ENCODE data around the gene SSTR3. TPM values are rescaled to one million over a fixed set of nuclear protein-coding genes. Genes with fewer than 3 reads are reported as not detected.

The SSTR3 gene
- polyA plus RNA-seq, 2 donors, result 0.02 TPM; not detected in 1

DNA sequence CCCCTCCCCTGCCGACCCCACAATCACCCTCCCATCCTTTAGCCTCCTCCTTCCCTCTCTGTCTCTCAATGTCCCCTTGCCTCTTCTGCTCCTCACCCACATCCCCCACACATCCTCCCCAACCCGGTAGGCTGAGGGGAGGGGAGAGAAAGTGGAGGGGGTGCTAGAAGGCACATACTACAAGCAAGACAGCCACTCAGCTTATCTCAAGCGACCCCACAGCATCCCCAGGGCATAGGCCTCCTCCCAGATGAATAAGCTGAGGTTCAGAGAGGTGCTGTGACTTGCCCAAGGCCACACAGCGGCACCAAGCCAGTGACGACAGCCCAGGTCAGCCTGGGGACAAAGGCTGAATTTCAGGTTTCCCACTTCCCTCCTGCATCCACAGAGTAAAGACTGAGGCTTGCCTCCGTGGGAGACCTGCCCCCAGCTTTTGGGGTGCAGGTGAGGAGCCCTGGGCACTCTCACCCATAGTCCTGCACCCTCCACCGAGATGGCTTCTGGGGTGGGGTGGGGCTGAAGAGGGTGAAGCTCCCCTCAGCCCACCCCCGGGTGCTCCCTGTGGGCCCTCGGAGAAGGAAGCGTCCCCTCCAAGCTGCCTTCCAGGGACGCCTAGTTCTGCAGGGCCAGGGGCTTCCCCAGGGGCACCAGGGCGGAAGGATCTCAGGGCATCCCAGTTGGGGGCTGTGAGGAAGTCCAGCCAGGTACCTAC is 31.3 kb upstream of the SSTR3 start:
- Histone ChIP-seq H3K36me3 (ENCODE audit: control insufficient read depth in 2 of 2, insufficient read depth in 2 of 2, low read length in 1 of 2) (peaks cover 0 to 2% of the 10 kb centered on the region in 2 donors), H3K9me3 (ENCODE audit: control insufficient read depth in 2 of 2, insufficient read depth in 1 of 2, low read depth in 1 of 2, low read length in 1 of 2) (no peaks in the 10 kb centered on the region), H3K4me1 (ENCODE audit: control insufficient read depth in 2 of 2, insufficient read depth in 2 of 2, low read length in 1 of 2) (peaks cover 3 to 8% of the 10 kb centered on the region in 2 donors), H3K27me3 (ENCODE audit: control insufficient read depth in 1 of 2, insufficient read depth in 2 of 2, low read length in 2 of 2) (no peaks in the 10 kb centered on the region), H3K27ac (ENCODE audit: low read depth in 2 of 2, low read length in 1 of 2) (peak overlapping the region in 1 of 2 donors; percentile 50), H3K4me3 (ENCODE audit: low read depth in 1 of 2, low read length in 2 of 2) (peak overlapping the region; percentile 36 to 50)
- 27 to 29% methylated on average over 11 to 12 of the region's 12 CpGs for WGBS, 2 donors

DNA sequence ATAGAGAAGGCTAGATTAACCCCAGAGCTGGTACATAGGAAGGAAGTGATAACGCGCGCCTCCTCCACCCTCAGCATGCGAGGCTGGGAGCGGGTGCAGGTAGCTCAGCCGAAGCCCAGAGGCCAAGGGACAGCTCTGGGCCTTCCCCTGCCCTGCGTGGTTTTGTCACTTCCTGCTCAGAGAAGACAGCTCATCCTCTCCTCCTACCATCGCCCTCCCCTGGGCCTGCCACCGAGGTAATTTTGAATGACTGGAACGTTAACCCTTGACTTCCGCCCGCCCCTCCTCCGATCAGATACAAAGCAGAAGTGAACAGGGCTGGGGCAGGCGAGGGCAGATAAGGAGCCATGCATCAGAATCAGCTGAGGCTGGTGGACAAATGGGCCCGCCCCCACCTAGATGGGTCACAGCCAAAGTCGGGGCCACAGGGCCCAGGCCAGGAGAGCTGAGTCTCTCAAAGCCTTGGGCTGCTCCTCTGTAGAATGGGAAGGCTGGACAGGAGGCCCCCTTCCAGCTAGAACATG is 30.2 kb upstream of the SSTR3 start:
- WGBS, 2 donors, result 42 to 44% methylated on average over 16 of the region's 16 CpGs
- Histone ChIP-seq H3K27ac (ENCODE audit: low read depth in 2 of 2, low read length in 1 of 2) (peak overlapping the region in 1 of 2 donors; percentile 34), H3K27me3 (ENCODE audit: control insufficient read depth in 1 of 2, insufficient read depth in 2 of 2, low read length in 2 of 2) (no peaks in the 10 kb centered on the region), H3K4me3 (ENCODE audit: low read depth in 1 of 2, low read length in 2 of 2) (peak overlapping the region in 1 of 2 donors; percentile 36), H3K9me3 (ENCODE audit: control insufficient read depth in 2 of 2, insufficient read depth in 1 of 2, low read depth in 1 of 2, low read length in 1 of 2) (no peaks in the 10 kb centered on the region), H3K4me1 (ENCODE audit: control insufficient read depth in 2 of 2, insufficient read depth in 2 of 2, low read length in 1 of 2) (peaks cover 3 to 8% of the 10 kb centered on the region in 2 donors), H3K36me3 (ENCODE audit: control insufficient read depth in 2 of 2, insufficient read depth in 2 of 2, low read length in 1 of 2) (peaks cover 0 to 2% of the 10 kb centered on the region in 2 donors)

DNA sequence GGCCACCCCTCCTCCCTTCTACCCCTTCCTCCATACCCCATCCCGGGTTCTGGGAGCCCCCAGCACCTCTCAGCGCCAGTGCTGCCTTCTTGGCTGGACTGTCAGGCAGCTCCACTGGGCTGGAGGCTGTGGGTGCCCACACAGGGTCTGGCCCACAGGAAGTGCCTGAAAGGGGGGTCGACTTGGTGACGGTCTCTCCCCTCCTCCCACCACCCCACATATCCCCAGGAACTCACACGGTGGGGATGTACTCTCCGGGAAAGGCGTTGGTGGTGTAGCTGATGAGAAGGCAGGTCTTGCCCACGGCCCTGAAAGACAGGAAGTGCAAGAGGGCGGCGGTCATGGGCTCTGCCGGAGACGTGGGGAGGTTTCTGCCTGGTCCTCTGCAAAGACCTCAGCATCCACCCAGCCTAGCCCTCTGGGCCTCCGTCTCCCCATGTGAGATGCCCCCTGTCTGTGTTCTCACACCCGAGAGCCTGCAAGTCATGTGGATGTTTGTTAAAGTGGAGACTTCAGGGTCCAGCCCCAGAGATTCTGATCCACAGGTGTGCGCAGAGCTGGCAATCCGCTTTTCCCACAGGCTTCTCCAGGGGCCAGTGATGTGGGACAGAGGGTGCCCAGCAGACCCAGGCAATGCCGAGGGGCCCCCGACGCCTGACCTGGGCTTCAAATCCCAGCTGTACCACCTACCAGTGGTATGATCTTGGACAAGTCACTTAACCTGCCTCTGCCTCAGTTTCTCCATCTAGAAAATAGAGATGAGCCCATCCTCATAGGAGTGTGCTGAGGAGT is 29.3 kb upstream of the SSTR3 start:
- H3K27ac ChIP-seq (ENCODE audit: low read depth in 2 of 2, low read length in 1 of 2), result peak overlapping the region; percentile 9 to 34
- H3K36me3 ChIP-seq (ENCODE audit: control insufficient read depth in 2 of 2, insufficient read depth in 2 of 2, low read length in 1 of 2), result peaks cover 0 to 2% of the 10 kb centered on the region in 2 donors
- H3K4me1 ChIP-seq (ENCODE audit: control insufficient read depth in 2 of 2, insufficient read depth in 2 of 2, low read length in 1 of 2), result peaks cover 3 to 8% of the 10 kb centered on the region in 2 donors
- peak overlapping the region in 1 of 2 donors; percentile 0 for H3K4me3 ChIP-seq (ENCODE audit: low read depth in 1 of 2, low read length in 2 of 2)
- H3K27me3 ChIP-seq (ENCODE audit: control insufficient read depth in 1 of 2, insufficient read depth in 2 of 2, low read length in 2 of 2), result no peaks in the 10 kb centered on the region
- WGBS, 2 donors, result 56 to 59% methylated on average over 19 of the region's 19 CpGs
- no peaks in the 10 kb centered on the region for H3K9me3 ChIP-seq (ENCODE audit: control insufficient read depth in 2 of 2, insufficient read depth in 1 of 2, low read depth in 1 of 2, low read length in 1 of 2)

DNA sequence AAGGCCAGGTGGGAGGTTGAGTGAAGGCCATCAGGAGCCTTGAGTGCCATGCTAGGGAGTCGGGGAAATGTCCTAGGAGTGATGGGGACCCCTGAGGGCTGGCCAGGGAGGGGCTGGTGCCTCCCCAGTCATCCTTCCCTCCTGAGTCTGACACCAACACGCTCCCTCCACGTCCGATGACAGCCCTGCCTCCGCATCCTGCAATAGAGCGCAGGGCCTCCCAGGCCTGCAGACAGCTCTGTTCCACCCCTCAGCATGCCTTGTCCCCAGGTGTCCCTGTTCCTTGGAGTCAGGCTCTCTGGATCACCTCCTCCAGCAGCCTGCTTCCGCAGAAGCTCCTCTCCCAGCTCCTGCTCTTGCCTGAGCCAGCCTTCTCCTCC is 28.7 kb upstream of the SSTR3 start:
- 76 to 87% methylated on average over 7 of the region's 7 CpGs for WGBS, 2 donors
- Histone ChIP-seq H3K27ac (ENCODE audit: low read depth in 2 of 2, low read length in 1 of 2) (peak overlapping the region in 1 of 2 donors; percentile 34), H3K27me3 (ENCODE audit: control insufficient read depth in 1 of 2, insufficient read depth in 2 of 2, low read length in 2 of 2) (no peaks in the 10 kb centered on the region), H3K9me3 (ENCODE audit: control insufficient read depth in 2 of 2, insufficient read depth in 1 of 2, low read depth in 1 of 2, low read length in 1 of 2) (no peaks in the 10 kb centered on the region), H3K4me3 (ENCODE audit: low read depth in 1 of 2, low read length in 2 of 2) (no peak overlapping the region), H3K4me1 (ENCODE audit: control insufficient read depth in 2 of 2, insufficient read depth in 2 of 2, low read length in 1 of 2) (peaks cover 3 to 10% of the 10 kb centered on the region in 2 donors), H3K36me3 (ENCODE audit: control insufficient read depth in 2 of 2, insufficient read depth in 2 of 2, low read length in 1 of 2) (peaks cover 0 to 2% of the 10 kb centered on the region in 2 donors)

DNA sequence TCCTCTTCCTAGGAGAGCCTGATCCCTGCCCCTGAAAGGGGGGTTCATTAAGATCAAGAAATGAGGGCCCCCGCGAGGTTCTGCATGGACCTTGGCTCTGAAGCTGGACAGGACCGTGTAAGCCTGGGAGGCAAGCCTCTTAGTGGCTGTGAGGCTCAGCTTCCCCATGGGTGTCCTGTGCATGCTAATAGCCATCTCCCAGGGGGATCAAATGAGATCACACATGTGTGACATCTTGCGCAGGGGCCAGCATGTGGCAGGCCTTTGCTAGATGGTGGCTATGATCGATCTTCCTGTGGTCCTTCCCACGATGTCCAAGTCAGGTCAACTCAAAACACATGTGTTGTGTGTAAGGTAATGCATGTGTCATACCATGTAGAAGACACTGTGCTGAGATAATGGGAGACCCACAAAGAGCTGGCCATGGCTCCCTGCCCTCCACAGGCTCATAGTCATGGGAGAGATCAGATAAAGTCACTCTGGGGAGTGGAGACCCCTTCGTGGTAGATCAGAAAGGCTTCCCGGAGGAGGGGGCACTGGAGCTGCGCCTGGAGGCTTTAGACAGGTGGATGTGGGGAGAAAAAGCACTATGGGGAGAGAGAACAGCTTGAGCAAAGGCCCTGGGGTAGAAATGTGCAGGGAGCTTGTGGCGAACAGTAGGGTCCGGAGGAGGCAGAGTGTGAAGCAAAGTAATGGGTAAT is 28.1 kb upstream of the SSTR3 start:
- Histone ChIP-seq H3K9me3 (ENCODE audit: control insufficient read depth in 2 of 2, insufficient read depth in 1 of 2, low read depth in 1 of 2, low read length in 1 of 2) (no peaks in the 10 kb centered on the region), H3K27me3 (ENCODE audit: control insufficient read depth in 1 of 2, insufficient read depth in 2 of 2, low read length in 2 of 2) (no peaks in the 10 kb centered on the region), H3K4me1 (ENCODE audit: control insufficient read depth in 2 of 2, insufficient read depth in 2 of 2, low read length in 1 of 2) (peaks cover 3 to 10% of the 10 kb centered on the region in 2 donors), H3K27ac (ENCODE audit: low read depth in 2 of 2, low read length in 1 of 2) (no peak overlapping the region), H3K36me3 (ENCODE audit: control insufficient read depth in 2 of 2, insufficient read depth in 2 of 2, low read length in 1 of 2) (peaks cover 0 to 2% of the 10 kb centered on the region in 2 donors), H3K4me3 (ENCODE audit: low read depth in 1 of 2, low read length in 2 of 2) (no peak overlapping the region)
- WGBS, 2 donors, result 77 to 80% methylated on average over 11 of the region's 11 CpGs

DNA sequence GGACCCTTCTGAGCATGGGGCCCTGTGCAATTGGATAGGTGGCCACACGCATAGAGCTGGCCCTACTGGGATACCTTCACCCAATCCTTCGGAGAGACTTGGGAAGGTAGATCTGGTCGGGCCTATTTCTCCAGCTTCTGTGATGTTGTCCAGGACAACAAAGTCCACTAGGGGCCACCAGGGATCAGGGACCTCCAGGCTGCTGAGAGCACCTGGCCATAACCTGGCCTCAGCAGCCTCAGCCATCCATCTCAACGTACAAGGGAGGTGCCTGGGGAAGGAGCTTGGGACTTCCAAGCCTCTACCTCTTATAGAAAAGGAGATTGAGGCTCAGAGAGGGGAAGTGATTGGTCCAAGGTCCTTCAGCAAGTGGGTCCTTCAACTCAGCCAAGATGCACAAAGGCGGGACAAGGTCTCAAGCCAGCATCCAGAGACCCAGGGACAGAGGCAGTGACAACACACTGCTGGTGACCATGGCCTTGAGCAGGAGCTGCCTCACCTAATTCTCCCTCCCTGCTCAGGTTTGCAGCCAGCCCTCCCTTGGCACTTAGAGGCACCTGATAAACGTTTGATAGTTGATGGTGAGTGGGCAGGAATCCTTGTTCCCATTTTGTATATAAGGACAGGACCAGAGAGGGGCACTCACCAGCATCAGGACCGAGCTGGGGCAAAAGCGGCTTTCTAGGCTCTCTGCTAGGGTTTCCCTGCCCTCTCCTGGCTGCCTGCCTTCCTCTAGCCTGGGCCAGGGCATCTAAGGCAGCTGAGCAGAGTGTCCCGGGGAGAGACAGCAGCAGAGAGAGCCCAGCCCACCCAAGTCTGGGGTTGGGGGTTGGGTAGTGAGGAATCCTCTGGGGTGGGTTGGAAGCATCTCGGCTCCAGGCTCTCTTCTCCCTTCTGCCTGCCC is 27.3 kb upstream of the SSTR3 start:
- no peaks in the 10 kb centered on the region for H3K27me3 ChIP-seq (ENCODE audit: control insufficient read depth in 1 of 2, insufficient read depth in 2 of 2, low read length in 2 of 2)

DNA sequence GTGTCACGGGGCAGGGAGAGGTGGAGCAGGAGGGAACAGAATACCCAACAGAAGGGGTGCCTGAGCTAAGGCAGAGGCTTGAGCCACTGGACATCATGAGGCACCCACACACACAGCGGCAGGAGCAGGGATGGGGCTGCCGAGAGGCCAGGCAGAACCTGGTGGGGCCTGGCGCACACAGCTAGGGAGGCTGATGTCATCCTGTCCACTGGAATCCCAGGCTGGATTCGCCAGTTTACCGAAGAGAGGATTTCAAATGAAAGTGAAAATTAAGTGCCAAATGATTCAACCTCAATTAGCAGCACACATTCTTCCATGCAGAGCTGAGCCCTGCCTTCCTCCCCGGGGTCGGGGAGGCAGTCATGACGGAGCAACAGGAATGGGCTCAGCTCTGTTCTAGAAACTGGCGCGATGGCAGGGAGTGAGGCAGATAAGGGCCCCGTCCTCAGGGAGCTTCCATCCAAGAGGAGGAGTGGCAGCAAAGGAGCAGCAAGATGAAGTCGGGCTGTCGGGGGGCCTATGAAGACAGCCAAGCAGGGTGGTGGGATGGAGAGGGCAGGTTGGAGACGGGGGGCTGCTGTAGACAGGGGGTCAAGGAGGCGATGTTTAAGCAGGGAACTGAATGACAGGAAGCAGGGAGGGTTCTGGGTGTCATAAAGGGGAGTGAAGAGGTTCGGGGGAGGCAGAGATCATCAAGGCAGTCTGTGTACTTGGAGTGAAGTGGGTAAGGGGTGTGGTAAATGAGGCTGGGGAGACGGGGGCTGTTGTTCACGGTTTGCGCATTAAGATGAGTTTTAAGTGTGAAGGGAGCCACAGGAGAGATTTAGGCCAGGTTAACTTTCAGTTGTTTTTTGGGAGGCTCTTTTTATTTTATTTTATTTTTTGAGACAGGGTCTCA is 25.3 kb upstream of the SSTR3 start:
- H3K27me3 ChIP-seq (ENCODE audit: control insufficient read depth in 1 of 2, insufficient read depth in 2 of 2, low read length in 2 of 2), result no peaks in the 10 kb centered on the region
- H3K27ac ChIP-seq (ENCODE audit: low read depth in 2 of 2, low read length in 1 of 2), result no peak overlapping the region
- no peaks in the 10 kb centered on the region for H3K9me3 ChIP-seq (ENCODE audit: control insufficient read depth in 2 of 2, insufficient read depth in 1 of 2, low read depth in 1 of 2, low read length in 1 of 2)
- 68% methylated on average over 20 of the region's 20 CpGs for WGBS, 2 donors
- H3K4me1 ChIP-seq (ENCODE audit: control insufficient read depth in 2 of 2, insufficient read depth in 2 of 2, low read length in 1 of 2), result peaks cover 0 to 2% of the 10 kb centered on the region in 2 donors
- peaks cover 0 to 3% of the 10 kb centered on the region in 2 donors for H3K36me3 ChIP-seq (ENCODE audit: control insufficient read depth in 2 of 2, insufficient read depth in 2 of 2, low read length in 1 of 2)
- H3K4me3 ChIP-seq (ENCODE audit: low read depth in 1 of 2, low read length in 2 of 2), result no peak overlapping the region

More for the DNA sequence above, 27.3 kb upstream of the SSTR3 start:
- Histone ChIP-seq H3K27ac (ENCODE audit: low read depth in 2 of 2, low read length in 1 of 2) (no peak overlapping the region), H3K4me1 (ENCODE audit: control insufficient read depth in 2 of 2, insufficient read depth in 2 of 2, low read length in 1 of 2) (peaks cover 3 to 10% of the 10 kb centered on the region in 2 donors), H3K36me3 (ENCODE audit: control insufficient read depth in 2 of 2, insufficient read depth in 2 of 2, low read length in 1 of 2) (peaks cover 0 to 2% of the 10 kb centered on the region in 2 donors), H3K9me3 (ENCODE audit: control insufficient read depth in 2 of 2, insufficient read depth in 1 of 2, low read depth in 1 of 2, low read length in 1 of 2) (no peaks in the 10 kb centered on the region), H3K4me3 (ENCODE audit: low read depth in 1 of 2, low read length in 2 of 2) (no peak overlapping the region)
- WGBS, 2 donors, result 73% methylated on average over 10 of the region's 10 CpGs

DNA sequence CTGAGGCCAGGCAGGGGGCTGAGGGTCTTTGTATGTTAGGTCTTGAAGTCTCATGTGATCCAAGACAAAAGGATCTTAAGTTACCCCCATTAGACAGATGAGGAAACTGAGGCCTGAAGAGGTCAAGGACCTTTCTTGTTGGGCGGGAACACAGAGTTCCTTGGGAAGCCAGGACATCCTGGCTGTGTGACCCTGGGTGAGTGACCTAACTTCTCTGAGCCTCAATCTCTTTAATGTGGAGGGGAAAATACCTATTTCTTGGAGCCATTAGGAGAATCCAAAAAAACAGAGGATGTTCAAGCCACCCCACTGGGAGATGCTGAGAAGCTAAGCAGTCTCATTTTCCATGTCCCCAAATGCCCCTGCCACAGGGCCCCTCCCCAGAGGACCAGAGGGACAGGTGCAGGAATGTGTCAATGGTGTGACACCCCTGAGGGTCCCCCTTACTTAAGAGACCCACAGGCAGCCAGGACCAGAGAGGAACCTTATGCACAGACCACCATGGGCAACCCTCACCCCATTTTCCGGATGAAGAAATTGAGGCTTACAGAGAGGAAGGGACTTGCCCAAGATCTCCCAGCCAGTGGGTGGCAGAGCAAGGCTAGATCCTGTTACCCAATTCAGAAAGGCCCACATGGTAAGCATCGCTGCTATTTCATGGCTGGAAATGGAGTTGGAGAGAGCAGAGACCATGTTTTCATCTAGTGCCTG is 23.8 kb upstream of the SSTR3 start:
- H3K27ac ChIP-seq (ENCODE audit: low read depth in 2 of 2, low read length in 1 of 2), result no peak overlapping the region
- 91 to 92% methylated on average over 3 of the region's 3 CpGs for WGBS, 2 donors
- peaks cover 0 to 2% of the 10 kb centered on the region in 2 donors for H3K4me1 ChIP-seq (ENCODE audit: control insufficient read depth in 2 of 2, insufficient read depth in 2 of 2, low read length in 1 of 2)
- H3K27me3 ChIP-seq (ENCODE audit: control insufficient read depth in 1 of 2, insufficient read depth in 2 of 2, low read length in 2 of 2), result no peaks in the 10 kb centered on the region
- no peak overlapping the region for H3K4me3 ChIP-seq (ENCODE audit: low read depth in 1 of 2, low read length in 2 of 2)
- H3K9me3 ChIP-seq (ENCODE audit: control insufficient read depth in 2 of 2, insufficient read depth in 1 of 2, low read depth in 1 of 2, low read length in 1 of 2), result no peaks in the 10 kb centered on the region
- peaks cover 0 to 8% of the 10 kb centered on the region in 2 donors for H3K36me3 ChIP-seq (ENCODE audit: control insufficient read depth in 2 of 2, insufficient read depth in 2 of 2, low read length in 1 of 2)

Measured in esophagus (tissue), 2 donors.